SK-MEL-5 (cell line): Measurements from ENCODE around the gene MIDN. TPM values are rescaled to one million over a fixed set of nuclear protein-coding genes. Genes with fewer than 3 reads are reported as not detected.

Experiments
- DNase-seq: peaks from one replicate; pipeline ENCODE4 v3.0.0-alpha.2; 2016; ENCODE audit warnings: low read depth, low spot score
- in situ Hi-C: cut with HindIII; loops from 2 replicates; pipeline ENCODE4 v1.10.0; 2016; ENCODE audit warnings: low sequenced_read_pairs, high pct_unique_total_duplicates, low pct_unique_long_range_greater_than_20kb
- total RNA-seq: library from RNA; depleted of rRNA; stranded (reverse); fragments of >200 nt; shearing (Covaris generic); gene quantifications from 2 replicates; pipeline ENCODE4 v1.2.3, GENCODE V29; 2014

MIDN gene
- total RNA-seq, 1 experiment from 2014 or later, result 4.6 TPM

DNA sequence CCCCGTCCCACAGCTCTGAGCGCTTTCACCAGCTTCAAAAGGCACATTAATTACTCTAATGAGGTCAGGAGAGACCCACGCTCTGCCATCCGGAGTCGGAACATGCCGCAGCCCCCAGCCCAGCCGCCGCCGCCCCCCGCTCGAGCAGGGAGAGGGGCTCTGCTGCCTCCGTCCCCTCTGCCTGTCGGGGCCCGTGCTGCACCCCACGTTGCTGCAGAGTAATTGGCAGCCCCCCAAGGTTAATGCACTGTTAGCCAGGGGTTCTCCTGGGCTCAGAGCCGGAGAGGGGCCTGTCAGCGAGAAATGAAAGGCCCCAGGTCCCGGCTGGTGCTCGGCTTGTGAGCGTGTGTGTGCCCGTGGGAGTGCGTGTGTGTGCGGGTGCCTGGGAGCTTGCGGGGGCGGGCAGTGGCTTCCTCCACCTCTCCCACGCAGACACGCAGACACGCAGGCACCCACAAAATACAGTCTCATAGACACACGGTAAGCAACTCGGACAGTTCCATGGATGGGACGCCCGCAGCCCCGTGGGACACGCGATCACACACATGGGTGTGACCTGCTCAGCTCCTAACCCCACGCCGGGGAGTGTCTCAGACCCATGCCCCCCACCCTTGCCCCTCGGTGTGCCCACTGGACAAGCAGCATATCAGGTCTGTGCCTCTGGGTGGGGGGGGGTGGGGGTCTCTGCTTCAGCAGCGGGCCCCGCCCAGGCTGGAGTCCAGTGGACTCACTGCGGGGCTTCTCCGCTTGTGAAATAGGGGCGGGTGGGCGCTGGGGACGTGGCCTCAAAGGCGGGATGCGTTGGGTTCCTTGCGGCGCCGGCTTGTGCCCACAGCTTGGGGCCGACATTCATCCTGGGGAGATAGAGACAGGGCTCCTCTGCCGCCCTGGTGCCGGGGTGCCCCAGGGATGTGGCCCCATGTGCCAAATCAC lies 32.5 kb downstream of the MIDN start:
- in situ Hi-C loops, result no loop called here
- no peak for DNase-seq

DNA sequence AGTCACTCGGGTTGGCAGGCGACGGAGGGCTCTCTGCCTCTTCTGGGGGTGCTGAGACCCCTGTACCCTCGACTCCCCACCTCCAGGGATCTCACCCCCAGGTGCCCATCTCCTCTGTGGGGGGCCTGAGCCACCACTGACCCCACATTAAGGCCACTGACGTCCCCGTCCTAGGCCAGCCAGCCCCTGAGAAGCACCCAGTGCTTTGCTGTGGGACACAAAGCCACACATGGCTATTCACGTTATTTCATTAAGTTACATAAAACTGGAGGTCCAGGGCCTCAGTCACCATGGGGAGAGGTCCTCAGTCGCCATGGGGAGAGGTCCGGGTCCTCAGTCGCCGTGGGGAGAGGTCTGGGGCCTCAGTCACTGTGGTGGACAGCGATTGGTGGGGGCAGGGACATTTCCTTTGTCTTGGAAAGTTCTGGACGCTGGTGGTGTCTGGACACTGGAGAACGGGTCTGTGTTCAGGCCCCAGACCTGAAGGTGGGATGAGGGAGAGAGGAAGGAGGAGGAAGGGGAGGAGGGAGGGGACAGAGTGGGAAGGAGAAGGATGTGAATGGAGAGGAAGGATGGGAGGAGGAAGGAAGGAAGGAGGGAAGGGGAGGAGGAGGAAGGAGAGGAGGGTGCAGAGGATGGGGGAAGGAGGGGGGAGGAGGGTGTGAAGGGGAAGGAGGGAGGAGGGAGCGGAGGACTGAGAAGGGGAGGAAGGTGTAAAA lies 33.3 kb downstream of the MIDN start:
- in situ Hi-C loops, result no loop called here
- no peak for DNase-seq

DNA sequence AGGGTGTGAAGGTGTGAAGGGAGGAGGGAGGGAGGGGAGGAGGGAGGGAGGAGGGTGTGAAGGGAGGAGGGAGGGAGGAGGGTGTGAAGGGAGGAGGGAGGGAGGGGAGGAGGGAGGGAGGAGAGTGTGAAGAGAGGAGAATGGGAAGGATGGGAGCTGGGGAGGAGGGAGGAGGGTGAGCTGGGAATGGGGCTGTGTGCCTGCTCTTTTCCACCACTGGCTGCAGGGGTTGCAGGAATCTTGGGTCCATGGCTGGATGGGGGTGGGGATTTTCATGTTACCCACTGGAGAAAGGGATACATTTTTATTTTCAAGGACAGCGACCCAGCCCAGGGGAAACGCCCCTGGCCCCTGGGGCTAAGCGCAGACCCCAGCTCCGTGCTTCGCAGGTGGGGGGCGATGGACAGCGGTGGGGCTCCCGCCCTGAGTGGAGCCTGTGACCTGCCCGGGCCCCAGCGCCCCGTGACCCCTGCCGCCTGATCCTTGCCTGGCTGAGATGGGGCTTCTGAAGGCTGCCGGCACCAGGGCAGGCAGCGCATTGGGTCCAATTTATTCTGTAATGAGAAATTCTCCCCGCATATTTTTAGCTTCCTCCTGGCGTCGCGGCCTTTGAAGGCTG lies 34.3 kb downstream of the MIDN start:
- in situ Hi-C loops, result no loop called here
- DNase-seq, result no peak

- in situ Hi-C loops, result no loop called here
- no peak for DNase-seq
Measured at GRCh38 chr19:1283207-1283916, 35.0 kb downstream of the MIDN start.

DNA sequence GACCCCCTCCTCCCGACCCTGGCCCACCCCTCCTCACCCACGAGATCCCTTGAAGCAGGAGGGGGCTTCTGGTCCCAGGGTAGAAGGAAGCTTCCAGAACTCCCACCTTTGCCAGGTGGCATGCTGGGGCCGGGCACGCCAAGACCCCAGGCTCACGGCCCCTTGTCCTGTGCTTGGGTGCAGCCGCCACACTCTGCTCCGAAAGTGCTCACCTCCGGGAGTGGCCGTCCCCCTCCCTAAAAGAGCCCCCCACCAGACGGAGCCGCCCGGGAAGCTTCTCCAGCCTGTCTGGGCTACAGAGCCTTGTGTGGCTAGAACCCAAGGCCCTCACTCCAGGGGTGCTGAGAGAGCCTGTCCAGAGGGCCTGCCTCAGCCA lies 35.5 kb downstream of the MIDN start:
- no peak for DNase-seq
- in situ Hi-C loops, result no loop called here

GRCh38 chr19:1284293-1284978 lies 36.1 kb downstream of the MIDN start:
- DNase-seq, result no peak
- in situ Hi-C loops, result no loop called here

GRCh38 chr19:1284979-1285736 lies 36.8 kb downstream of the MIDN start:
- in situ Hi-C loops, result no loop called here
- DNase-seq, result no peak

- no peak for DNase-seq
- in situ Hi-C loops, result no loop called here
Measured at GRCh38 chr19:1285737-1286360, 37.5 kb downstream of the MIDN start, which contains the start of gene EFNA2. Gene EFNA2, plus strand, starts transcription at chr19:1285873. Its CDS starts 296 bp downstream, at chr19:1286169.

GRCh38 chr19:1286487-1287353 lies 38.3 kb downstream of the MIDN start:
- in situ Hi-C loops, result no loop called here

GRCh38 chr19:1287354-1288225 lies 39.2 kb downstream of the MIDN start:
- DNase-seq, result no peak
- in situ Hi-C loops, result no loop called here

More at GRCh38 chr19:1286487-1287353, 38.3 kb downstream of the MIDN start:
- no peak for DNase-seq

DNA sequence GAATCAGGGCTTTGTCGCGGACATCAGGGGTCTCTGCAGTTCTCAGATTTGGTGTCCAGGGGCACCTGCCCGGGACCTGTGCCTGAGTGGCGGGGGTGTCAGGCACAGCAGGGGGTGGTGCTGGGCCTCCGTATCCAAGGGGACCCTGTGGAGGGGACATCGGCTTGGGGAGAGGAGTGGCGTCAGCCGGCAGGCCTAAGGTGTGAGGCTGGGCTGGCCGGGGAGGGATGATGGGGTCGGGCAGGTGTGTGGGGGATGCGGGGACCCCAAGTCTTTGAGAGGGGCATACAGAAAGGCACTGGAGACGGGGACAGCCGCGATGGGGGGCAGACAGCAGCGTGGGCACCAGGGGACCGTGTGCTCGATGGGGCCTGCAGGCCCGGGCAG lies 39.8 kb downstream of the MIDN start:
- in situ Hi-C loops, result no loop called here
- DNase-seq, result no peak

GRCh38 chr19:1288833-1289685 lies 40.7 kb downstream of the MIDN start:
- DNase-seq, result no peak
- in situ Hi-C loops, result no loop called here

DNA sequence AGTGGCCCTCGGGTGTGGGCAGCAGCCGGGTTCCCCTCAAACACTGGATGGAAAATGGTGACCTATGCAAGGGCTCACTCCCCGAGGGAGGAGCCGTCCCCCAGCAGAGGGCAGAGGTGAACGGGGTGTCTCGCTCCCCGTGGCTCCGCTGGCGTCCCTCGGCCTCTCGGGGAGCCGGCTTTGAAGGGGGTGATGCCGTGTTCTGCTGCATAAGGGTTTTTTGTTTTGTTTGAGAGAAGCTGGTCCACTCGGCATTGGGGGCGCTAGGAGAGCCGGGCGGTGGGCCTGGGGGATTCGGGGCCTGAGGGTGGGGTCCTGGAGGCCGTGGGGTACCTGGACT lies 41.3 kb downstream of the MIDN start:
- no peak for DNase-seq
- in situ Hi-C loops, result no loop called here

- DNase-seq, result no peak
- in situ Hi-C loops, result no loop called here
Measured at GRCh38 chr19:1290196-1290702, 41.9 kb downstream of the MIDN start.
